ENCODE results near the gene KLHL29.

KLHL29 gene

GRCh38 chr2:23509596-23510292 lies 124.8 kb downstream of the KLHL29 start:
- TF ChIP-seq CTCF (IDR thresholded peaks at IDR 0.05; ENCODE audit: low read depth, low read length, missing control alignments): no peak
- no peak for DNase-seq (ENCODE audit: low read depth)
- H3K4me3 ChIP-seq (ENCODE audit: low read depth, low read length): no peak overlapping the region
- in situ Hi-C loops (cut with HindIII; ENCODE audit: low sequenced_read_pairs): no loop called here

- TF ChIP-seq CTCF (IDR thresholded peaks at IDR 0.05; ENCODE audit: low read depth, low read length, missing control alignments): no peak
- in situ Hi-C loops (cut with HindIII; ENCODE audit: low sequenced_read_pairs): no loop called here
- DNase-seq (ENCODE audit: low read depth): no peak
- H3K4me3 ChIP-seq (ENCODE audit: low read depth, low read length): no peak overlapping the region
These were observed 125.5 kb downstream of the KLHL29 start for GRCh38 chr2:23510471-23510870.

GRCh38 chr2:23512778-23513177 lies 127.8 kb downstream of the KLHL29 start:
- TF ChIP-seq CTCF (IDR thresholded peaks at IDR 0.05; ENCODE audit: low read depth, low read length, missing control alignments): no peak
- no peak for DNase-seq (ENCODE audit: low read depth)
- in situ Hi-C loops (cut with HindIII; ENCODE audit: low sequenced_read_pairs): no loop called here
- no peak overlapping the region for H3K4me3 ChIP-seq (ENCODE audit: low read depth, low read length)

GRCh38 chr2:23513245-23513871 lies 128.4 kb downstream of the KLHL29 start:
- H3K4me3 ChIP-seq (ENCODE audit: low read depth, low read length): no peak overlapping the region
- DNase-seq (ENCODE audit: low read depth): no peak
- in situ Hi-C loops (cut with HindIII; ENCODE audit: low sequenced_read_pairs): no loop called here
- no peak for TF ChIP-seq CTCF (IDR thresholded peaks at IDR 0.05; ENCODE audit: low read depth, low read length, missing control alignments)

GRCh38 chr2:23513872-23514793 lies 129.2 kb downstream of the KLHL29 start:
- in situ Hi-C loops (cut with HindIII; ENCODE audit: low sequenced_read_pairs): no loop called here

More at GRCh38 chr2:23513872-23514793, 129.2 kb downstream of the KLHL29 start:
- no peak overlapping the region for H3K4me3 ChIP-seq (ENCODE audit: low read depth, low read length)
- TF ChIP-seq CTCF (IDR thresholded peaks at IDR 0.05; ENCODE audit: low read depth, low read length, missing control alignments): no peak
- DNase-seq (ENCODE audit: low read depth): no peak
